Activated B cell treated with CpG ODN at 0.5 μM for 24 hours (primary cell): ENCODE results near the gene HMCN1. TPM values are rescaled to one million over a fixed set of nuclear protein-coding genes. Genes with fewer than 3 reads are reported as not detected.

ENCODE experiments used
- ATAC-seq: fragments of 200-7000 bp; cut with Tn5 transposase; one replicate; pipeline ENCODE4 v1.10.0; 2021; ENCODE audit warnings: low read depth, mild to moderate bottlenecking, moderate library complexity
- CTCF ChIA-PET: fragments of 350-600 bp; sonication (Branson Sonifier 250); formaldehyde crosslinking; loops from one replicate; lab custom pipeline; 2021; ENCODE audit warnings: antibody characterized with exemption; lab: Charles Lee
- POLR2A ChIA-PET: fragments of 350-600 bp; sonication (Branson Sonifier 250); formaldehyde crosslinking; loops from one replicate; lab custom pipeline; 2021; ENCODE audit warnings: antibody characterized with exemption; lab: Charles Lee
- DNase-seq: peaks from one replicate; pipeline ENCODE4 v3.0.0; 2022
- H3K27ac Mint-ChIP-seq: one replicate; pipeline ENCODE4 v1.8.0; 2020; ENCODE audit warnings: mixed read lengths
- H3K27me3 Mint-ChIP-seq: one replicate; pipeline ENCODE4 v1.8.0; 2021; ENCODE audit warnings: mixed read lengths
- H3K36me3 Mint-ChIP-seq: one replicate; pipeline ENCODE4 v1.8.0; 2021; ENCODE audit warnings: low read depth, mixed read lengths
- H3K4me1 Mint-ChIP-seq: one replicate; pipeline ENCODE4 v1.8.0; 2021; ENCODE audit warnings: mixed read lengths
- H3K4me3 Mint-ChIP-seq: one replicate; pipeline ENCODE4 v1.8.0; 2020; ENCODE audit warnings: mild to moderate bottlenecking, mixed read lengths
- H3K9me3 Mint-ChIP-seq: one replicate; pipeline ENCODE4 v1.8.0; 2020; ENCODE audit warnings: mixed read lengths
- CTCF ChIP-seq: fragments of 200-600 bp; IDR thresholded peaks from one replicate; pipeline ENCODE4 v1.8.0; 2022; ENCODE audit warnings: antibody characterized with exemption, mild to moderate bottlenecking
- intact Hi-C: fragments of 100-400 bp; cut with micrococcal nuclease; formaldehyde crosslinking; loops from one replicate; pipeline ENCODE4 v1.15.1; 2024
- total RNA-seq: library from RNA; stranded (reverse); gene quantifications from 2 replicates; pipeline ENCODE4 v1.2.3, GENCODE V29; 2022

The HMCN1 gene
- total RNA-seq, 1 donor from 2014 or later, result 0.27 TPM

GRCh38 chr1:185926588-185926987, 192.4 kb downstream of the HMCN1 start:
- H3K27me3 Mint-ChIP-seq, result peaks cover 6% of the 10 kb centered on the region
- H3K9me3 Mint-ChIP-seq, result no peaks in the 10 kb centered on the region
- intact Hi-C loops, result no loop called here
- H3K36me3 Mint-ChIP-seq, result no peaks in the 10 kb centered on the region
- no peak overlapping the region for H3K27ac Mint-ChIP-seq
- ChIA-PET POLR2A (no interaction called here), CTCF (no interaction called here)
- TF ChIP-seq CTCF, result no peak
- H3K4me1 Mint-ChIP-seq, result peaks cover 5% of the 10 kb centered on the region
- H3K4me3 Mint-ChIP-seq, result no peak overlapping the region
- no peak for ATAC-seq
- DNase-seq, result no peak

- peaks cover 6% of the 10 kb centered on the region for H3K27me3 Mint-ChIP-seq
- no peak for TF ChIP-seq CTCF
- no peaks in the 10 kb centered on the region for H3K36me3 Mint-ChIP-seq
- ChIA-PET CTCF (no interaction called here), POLR2A (no interaction called here)
- peaks cover 5% of the 10 kb centered on the region for H3K4me1 Mint-ChIP-seq
- H3K9me3 Mint-ChIP-seq, result no peaks in the 10 kb centered on the region
- no peak overlapping the region for H3K27ac Mint-ChIP-seq
- no peak overlapping the region for H3K4me3 Mint-ChIP-seq
- intact Hi-C loops, result no loop called here
- ATAC-seq (no peak), DNase-seq (no peak)
These were observed 195.6 kb downstream of the HMCN1 start for GRCh38 chr1:185929776-185930175.

GRCh38 chr1:185931438-185931837, 197.2 kb downstream of the HMCN1 start:
- Mint-ChIP-seq H3K27me3 (peaks cover 6% of the 10 kb centered on the region), H3K4me1 (peaks cover 5% of the 10 kb centered on the region), H3K36me3 (no peaks in the 10 kb centered on the region), H3K4me3 (no peak overlapping the region), H3K27ac (no peak overlapping the region), H3K9me3 (no peaks in the 10 kb centered on the region)
- no peak for DNase-seq
- POLR2A ChIA-PET, result no interaction called here
- no peak for TF ChIP-seq CTCF
- no peak for ATAC-seq
- intact Hi-C loops, result no loop called here
- CTCF ChIA-PET, result no interaction called here

GRCh38 chr1:185933580-185933979, 199.4 kb downstream of the HMCN1 start:
- no peak for ATAC-seq
- no peak for DNase-seq
- Mint-ChIP-seq H3K36me3 (no peaks in the 10 kb centered on the region), H3K27me3 (peaks cover 6% of the 10 kb centered on the region), H3K9me3 (peaks cover 6% of the 10 kb centered on the region), H3K4me3 (no peak overlapping the region), H3K4me1 (peaks cover 5% of the 10 kb centered on the region), H3K27ac (no peak overlapping the region)
- intact Hi-C loops, result no loop called here
- no peak for TF ChIP-seq CTCF
- POLR2A ChIA-PET, result no interaction called here
- CTCF ChIA-PET, result no interaction called here

GRCh38 chr1:185934476-185935189, 200.4 kb downstream of the HMCN1 start:
- POLR2A ChIA-PET, result no interaction called here
- ATAC-seq, result no peak
- no peak for DNase-seq
- intact Hi-C loops, result no loop called here
- peaks cover 6% of the 10 kb centered on the region for H3K27me3 Mint-ChIP-seq
- peaks cover 5% of the 10 kb centered on the region for H3K4me1 Mint-ChIP-seq
- no peak for TF ChIP-seq CTCF
- peaks cover 6% of the 10 kb centered on the region for H3K9me3 Mint-ChIP-seq
- H3K36me3 Mint-ChIP-seq, result no peaks in the 10 kb centered on the region
- H3K4me3 Mint-ChIP-seq, result no peak overlapping the region
- H3K27ac Mint-ChIP-seq, result no peak overlapping the region
- CTCF ChIA-PET, result no interaction called here
